ENCODE measurements around the gene ICAM1. TPM values are rescaled to one million over a fixed set of nuclear protein-coding genes. Genes with fewer than 3 reads are reported as not detected.

The ICAM1 gene
- total and polyA plus RNA-seq, 8 donors: 15.4 to 497 (median 18.3) TPM

- no peak overlapping the region for H3K4me3 ChIP-seq
- intact Hi-C loops (cut with DNase I): no loop called here
- peaks cover 0 to 18% of the 10 kb centered on the region in 2 donors for H3K36me3 ChIP-seq
- TF ChIP-seq CTCF (IDR thresholded peaks at IDR 0.05): no peak
- peaks cover 0 to 30% of the 10 kb centered on the region in 2 donors for H3K4me1 ChIP-seq
- no peak for DNase-seq
- no peaks in the 10 kb centered on the region for H3K9me3 ChIP-seq
- H3K27ac ChIP-seq: no peak overlapping the region
- H3K27me3 ChIP-seq: no peaks in the 10 kb centered on the region
- no peak for ATAC-seq
Measured at GRCh38 chr19:10224337-10224736, 46.6 kb upstream of the ICAM1 start.

DNA sequence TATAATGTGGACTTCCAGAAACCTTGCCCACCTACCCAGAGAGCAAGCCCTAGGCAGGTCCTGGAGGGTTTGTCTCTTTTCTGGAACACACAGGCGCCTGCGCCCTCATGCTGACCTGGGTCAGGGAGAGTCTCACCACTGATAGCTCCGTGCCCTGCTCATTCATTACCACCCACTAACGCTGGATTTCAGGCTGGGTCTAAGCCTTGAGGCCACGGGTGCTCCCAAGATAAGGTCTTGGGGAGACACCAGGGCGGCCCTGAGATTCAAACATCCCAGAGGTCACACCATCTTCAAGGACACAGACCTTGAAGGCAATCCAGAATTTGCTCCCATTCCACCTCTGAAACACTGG is 44.9 kb upstream of the ICAM1 start:
- H3K9me3 ChIP-seq: no peaks in the 10 kb centered on the region
- intact Hi-C loops (cut with DNase I): no loop called here
- ATAC-seq: no peak

GRCh38 chr19:10226376-10227025 is 44.4 kb upstream of the ICAM1 start:
- peak in 3 of 4 donors; percentile 78 to 98 (median 98) for DNase-seq
- TF ChIP-seq CTCF (IDR thresholded peaks at IDR 0.05): no peak
- Histone ChIP-seq H3K36me3 (peaks cover 0 to 18% of the 10 kb centered on the region in 2 donors), H3K4me3 (no peak overlapping the region), H3K27me3 (peaks cover 0 to 20% of the 10 kb centered on the region in 2 donors), H3K9me3 (no peaks in the 10 kb centered on the region), H3K4me1 (peaks cover 0 to 27% of the 10 kb centered on the region in 2 donors), H3K27ac (peak overlapping the region; percentile 34 to 91)
- intact Hi-C loops (cut with DNase I): no loop called here
- peak; percentile 44 for ATAC-seq

More for the DNA sequence above, 44.9 kb upstream of the ICAM1 start:
- Histone ChIP-seq H3K27ac (peak overlapping the region; percentile 34 to 91), H3K27me3 (peaks cover 0 to 16% of the 10 kb centered on the region in 2 donors), H3K4me3 (no peak overlapping the region), H3K4me1 (peaks cover 0 to 29% of the 10 kb centered on the region in 2 donors), H3K36me3 (peaks cover 0 to 18% of the 10 kb centered on the region in 2 donors)
- no peak for TF ChIP-seq CTCF (IDR thresholded peaks at IDR 0.05)
- no peak for DNase-seq

- Histone ChIP-seq H3K27ac (peak overlapping the region; percentile 11 to 91), H3K36me3 (peaks cover 0 to 18% of the 10 kb centered on the region in 2 donors), H3K9me3 (no peaks in the 10 kb centered on the region), H3K4me3 (no peak overlapping the region), H3K27me3 (peaks cover 0 to 20% of the 10 kb centered on the region in 2 donors), H3K4me1 (peaks cover 0 to 27% of the 10 kb centered on the region in 2 donors)
- intact Hi-C loops (cut with DNase I): no loop called here
- TF ChIP-seq CTCF (IDR thresholded peaks at IDR 0.05): no peak
- peak in 1 of 4 donors; percentile 63 for DNase-seq
- no peak for ATAC-seq
Measured at GRCh38 chr19:10227026-10227971, 43.6 kb upstream of the ICAM1 start.

- H3K27ac ChIP-seq: peak overlapping the region in 1 of 2 donors; percentile 91
- TF ChIP-seq CTCF (IDR thresholded peaks at IDR 0.05): no peak
- ATAC-seq (no peak), DNase-seq (no peak)
- H3K4me1 ChIP-seq: peaks cover 0 to 24% of the 10 kb centered on the region in 2 donors
- peaks cover 0 to 20% of the 10 kb centered on the region in 2 donors for H3K27me3 ChIP-seq
- no peaks in the 10 kb centered on the region for H3K9me3 ChIP-seq
- intact Hi-C loops (cut with DNase I): no loop called here
- H3K36me3 ChIP-seq: peaks cover 0 to 13% of the 10 kb centered on the region in 2 donors
- H3K4me3 ChIP-seq: peak overlapping the region in 1 of 2 donors; percentile 83
Measured at GRCh38 chr19:10228393-10228792, 42.5 kb upstream of the ICAM1 start.
